LHCN-M2 (cell line): Measurements from ENCODE around the gene PRKG1. TPM values are rescaled to one million over a fixed set of nuclear protein-coding genes. Genes with fewer than 3 reads are reported as not detected.

ENCODE experiments used
- DNase-seq: peaks from one replicate; pipeline ENCODE4 v3.0.0-alpha.2; 2012; ENCODE audit warnings: low read depth
- total RNA-seq: library from RNA; depleted of rRNA; stranded (reverse); fragments of >200 nt; gene quantifications from 2 replicates; pipeline ENCODE4 v1.2.3, GENCODE V29; 2014

Gene PRKG1
- total RNA-seq, 1 experiment from 2014 or later: 6.4 TPM

DNA sequence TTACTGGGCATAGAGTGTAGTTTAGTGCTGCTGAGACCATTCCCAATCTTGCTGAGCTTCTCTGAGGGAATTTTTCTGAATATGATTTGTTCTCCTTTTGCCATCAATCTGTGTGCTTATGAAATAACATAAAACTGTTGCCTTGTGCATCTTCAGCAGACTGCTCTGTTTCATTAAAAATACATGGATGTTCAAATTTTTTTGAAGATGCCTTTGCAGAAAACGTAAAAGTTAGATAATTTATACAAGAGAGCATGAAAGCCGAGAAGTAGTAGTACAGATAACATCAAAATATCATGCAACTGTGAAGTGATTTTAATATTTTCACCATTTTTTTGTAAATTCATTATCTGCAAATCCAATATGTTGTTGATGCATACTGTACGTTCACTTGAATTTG, 799.8 kb downstream of the PRKG1 start:
- no peak for DNase-seq

DNA sequence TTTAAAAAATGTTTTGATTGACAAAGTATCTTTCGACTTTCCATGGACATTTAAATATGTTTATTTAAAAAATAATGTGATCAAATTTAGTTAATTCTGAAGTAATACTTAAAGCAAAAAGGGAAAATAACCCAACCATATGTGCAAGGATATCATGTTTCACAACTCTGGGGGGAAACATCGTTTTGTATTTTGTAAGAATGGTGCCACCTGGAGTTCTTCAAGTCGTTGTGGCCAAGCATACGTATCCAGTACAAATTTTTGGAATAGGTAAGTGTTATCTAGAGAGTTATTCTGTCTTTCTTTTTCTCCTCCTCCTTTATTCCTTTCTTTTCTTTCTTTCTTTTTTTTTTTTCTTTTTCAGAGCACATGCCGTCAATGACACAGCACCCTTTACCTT, 801.3 kb downstream of the PRKG1 start:
- DNase-seq: no peak

DNA sequence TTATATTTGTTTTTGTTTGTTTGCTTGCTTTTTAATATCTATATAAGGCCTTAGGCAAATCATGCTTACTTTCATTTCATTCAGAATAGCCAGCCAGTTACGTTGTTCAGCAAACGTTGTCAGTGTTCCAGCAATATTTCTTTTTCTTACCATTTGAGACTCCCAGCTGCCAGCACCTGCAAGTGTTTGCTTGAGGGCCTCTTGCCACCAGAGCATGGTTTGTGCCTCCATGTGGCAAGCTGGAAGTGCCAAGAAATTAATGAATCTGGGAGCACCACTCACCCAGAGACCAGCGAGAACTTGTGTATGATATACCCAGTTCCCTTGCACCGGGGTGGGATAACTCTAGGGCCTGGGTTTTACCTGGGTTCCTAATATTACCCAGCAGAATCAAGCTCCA, 802.2 kb downstream of the PRKG1 start:
- DNase-seq: no peak

DNA sequence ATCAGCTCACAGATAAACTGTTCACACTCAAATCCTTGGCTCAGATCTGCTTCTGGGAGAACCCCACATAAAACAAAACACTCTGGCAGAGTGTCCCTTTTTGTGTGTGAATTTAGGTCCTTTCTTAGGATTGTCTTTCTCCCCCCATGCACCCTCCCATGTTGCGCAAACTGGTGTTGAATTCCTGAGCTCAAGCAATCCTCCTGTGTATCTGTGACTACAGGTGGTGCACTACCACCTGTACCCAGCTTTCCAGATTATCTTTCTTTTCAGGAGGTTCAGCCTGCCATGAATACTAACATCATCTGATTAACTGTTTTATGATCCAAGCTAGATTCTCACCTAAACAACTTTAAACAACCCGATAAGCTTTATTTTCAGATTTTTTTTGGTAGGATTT, 802.7 kb downstream of the PRKG1 start:
- no peak for DNase-seq

DNA sequence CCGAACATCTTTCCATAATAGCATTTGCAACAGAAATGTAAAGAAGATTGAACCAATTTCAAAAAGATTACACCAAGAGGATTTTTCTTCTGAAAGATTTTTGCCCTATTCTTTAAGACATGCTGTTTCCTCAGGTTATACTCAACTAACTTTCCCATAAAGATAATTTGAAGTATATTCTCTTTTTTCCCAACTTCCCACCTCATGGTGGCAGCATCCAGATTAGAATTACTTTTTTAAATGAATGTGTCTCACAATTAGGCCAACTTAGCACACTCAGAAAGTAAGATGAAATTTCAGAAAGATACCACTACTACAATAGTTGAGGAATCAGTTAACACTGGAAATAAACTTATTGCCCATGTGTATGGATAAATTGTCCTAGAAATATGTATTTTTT, 803.3 kb downstream of the PRKG1 start:
- DNase-seq: no peak

DNA sequence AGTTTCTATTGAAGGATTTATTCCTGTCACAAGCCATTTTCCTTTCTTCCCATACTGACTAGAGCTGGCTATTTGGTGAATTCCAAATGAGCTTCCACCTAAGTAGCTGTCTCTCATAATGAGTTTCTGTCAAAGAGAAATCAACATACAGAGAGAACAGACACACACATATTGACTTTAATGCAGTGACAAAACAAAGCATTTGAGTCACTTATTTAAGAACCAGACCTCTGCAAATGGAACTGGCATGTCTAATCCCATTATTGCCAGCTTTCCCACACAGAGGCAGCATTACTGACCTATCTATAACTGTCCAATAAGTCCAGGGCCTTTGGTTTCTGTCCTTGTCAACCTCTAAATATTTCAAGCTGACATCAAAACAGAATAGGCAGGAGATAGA, 804.4 kb downstream of the PRKG1 start:
- peak; percentile 6 for DNase-seq

DNA sequence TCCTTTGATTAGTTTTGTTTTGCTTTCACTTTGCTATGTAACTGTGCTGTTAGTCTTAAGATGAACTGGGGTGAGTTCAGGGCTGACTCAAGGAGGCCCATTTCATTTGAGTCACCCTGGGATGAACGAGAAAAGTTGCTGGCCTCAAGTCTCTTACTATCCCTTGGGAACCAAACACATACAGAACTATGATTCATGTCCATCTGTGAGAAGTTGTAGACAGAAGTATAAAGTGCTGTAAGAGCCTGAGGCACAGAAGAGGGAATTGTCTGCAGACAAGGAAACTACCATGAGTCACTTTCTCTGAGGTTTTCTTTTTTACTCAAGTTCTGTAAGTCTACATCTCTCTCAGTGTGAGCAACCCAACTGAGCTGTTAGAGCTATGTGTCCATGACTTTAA, 805.0 kb downstream of the PRKG1 start:
- peak; percentile 97 for DNase-seq

DNA sequence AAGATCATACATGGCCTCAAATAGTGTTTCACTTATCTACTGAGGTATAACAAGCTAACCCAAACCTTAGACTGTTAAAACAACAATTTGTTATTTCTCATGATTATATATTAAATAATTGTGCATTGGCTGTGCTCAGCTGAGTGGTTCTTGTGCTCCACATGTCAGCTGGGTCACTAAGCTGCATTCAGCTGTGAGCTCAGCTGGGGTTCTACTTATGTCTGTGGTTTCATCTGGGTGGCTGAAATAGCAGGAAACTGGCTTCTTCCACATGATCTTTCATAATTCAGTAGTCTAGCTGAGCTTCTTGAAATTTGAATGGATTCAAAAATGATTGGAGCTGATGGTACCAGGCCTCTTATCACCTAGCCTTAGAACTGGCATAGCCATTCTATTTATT, 806.9 kb downstream of the PRKG1 start:
- no peak for DNase-seq

DNA sequence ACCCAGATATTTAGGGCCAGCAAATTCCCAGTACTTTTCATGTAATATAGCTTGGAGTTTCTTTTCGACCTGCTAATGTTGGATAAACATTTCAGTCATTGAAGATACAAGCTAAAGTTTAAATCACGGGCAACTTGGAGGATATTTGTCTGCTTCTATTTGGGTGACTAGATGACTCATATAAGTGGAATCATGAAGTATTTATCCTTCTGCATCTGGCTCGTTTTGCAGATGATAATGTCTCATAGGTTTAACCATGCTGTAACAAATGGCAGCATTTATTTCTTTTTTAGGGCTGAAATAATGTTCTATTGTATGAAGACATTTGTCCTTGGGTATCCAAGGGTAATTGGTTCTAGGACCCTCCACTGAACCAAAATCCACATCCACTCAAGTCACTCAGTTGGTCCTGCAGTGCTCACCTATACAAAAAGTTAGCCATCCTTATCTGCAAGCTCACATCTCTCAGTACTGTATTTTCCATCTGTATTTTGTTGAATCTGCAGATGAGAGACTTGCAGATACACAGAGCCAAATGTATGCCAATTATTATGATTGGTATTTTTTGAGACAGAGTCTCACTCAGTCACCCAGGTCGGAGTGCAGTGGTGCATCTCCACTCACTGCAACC, 812.3 kb downstream of the PRKG1 start:
- peak; percentile 51 for DNase-seq

DNA sequence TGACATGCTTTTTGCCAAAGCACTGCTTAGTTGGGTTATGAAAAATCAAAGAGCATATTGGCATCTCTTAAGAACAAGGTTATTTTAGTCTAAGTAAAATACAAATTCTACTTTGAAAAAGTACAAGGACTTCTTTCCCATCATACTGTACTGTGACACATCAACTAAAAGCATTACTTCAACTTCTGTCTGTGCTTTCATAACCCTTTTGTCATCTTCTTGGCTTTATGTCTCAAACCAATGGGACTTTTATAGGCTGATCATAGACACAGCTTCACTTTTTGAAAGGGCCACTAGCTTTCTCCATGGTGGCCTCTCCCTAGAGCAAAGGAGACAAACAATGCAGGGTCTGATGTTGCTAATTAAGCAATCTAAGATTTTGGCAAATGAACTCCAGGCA, 814.0 kb downstream of the PRKG1 start:
- DNase-seq: no peak

DNA sequence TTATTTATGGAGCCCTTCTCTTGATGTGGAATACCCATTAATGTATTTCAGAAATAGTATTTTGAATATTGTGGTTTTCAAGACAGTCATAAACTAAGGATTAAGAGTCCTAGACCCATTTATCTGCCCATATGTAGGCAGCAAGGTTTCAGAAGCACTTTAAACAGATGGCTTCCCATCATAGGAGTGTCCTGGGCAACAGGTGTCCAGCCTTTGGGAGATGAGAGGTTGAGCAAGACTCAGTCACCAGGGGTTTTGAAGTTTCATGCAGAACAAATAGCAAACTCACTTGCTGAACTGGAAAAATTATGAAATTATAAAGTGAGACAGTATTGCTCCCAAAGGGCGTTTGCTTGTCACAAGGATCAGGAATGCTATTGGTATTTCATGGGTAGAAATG, 818.0 kb downstream of the PRKG1 start:
- DNase-seq: peak; percentile 13

DNA sequence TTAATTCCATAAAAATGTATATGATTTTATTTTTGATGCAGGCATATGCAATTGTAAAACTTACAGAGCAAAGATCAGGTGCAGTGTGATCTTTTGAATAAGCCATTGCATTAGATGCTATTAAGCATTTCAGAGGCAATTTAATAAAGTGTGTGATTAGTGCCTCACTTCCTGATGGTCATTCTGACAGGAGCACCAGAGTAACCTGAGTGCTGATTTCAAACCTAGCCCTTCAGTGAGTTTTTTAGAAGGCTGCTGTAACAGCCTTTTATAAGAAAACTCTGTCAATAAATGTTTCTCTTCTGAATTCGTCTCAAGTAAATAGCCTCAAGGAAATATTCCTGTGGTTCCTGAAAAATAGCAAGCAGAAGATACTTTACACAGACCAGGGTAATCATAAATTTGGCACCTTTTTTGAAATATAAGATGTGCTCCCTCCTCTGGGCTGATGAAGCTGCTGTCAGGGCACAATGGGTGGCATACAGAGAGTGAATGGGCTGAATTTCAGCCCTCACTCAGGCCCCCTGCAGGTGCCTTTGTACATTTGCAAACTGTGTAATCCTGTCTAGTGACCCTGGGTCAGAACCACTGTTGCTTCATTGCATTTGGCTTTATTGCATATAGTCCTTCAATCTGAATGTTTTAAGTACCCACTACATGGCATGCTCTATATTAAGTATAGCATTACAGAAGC, 818.8 kb downstream of the PRKG1 start:
- DNase-seq: peak; percentile 23

DNA sequence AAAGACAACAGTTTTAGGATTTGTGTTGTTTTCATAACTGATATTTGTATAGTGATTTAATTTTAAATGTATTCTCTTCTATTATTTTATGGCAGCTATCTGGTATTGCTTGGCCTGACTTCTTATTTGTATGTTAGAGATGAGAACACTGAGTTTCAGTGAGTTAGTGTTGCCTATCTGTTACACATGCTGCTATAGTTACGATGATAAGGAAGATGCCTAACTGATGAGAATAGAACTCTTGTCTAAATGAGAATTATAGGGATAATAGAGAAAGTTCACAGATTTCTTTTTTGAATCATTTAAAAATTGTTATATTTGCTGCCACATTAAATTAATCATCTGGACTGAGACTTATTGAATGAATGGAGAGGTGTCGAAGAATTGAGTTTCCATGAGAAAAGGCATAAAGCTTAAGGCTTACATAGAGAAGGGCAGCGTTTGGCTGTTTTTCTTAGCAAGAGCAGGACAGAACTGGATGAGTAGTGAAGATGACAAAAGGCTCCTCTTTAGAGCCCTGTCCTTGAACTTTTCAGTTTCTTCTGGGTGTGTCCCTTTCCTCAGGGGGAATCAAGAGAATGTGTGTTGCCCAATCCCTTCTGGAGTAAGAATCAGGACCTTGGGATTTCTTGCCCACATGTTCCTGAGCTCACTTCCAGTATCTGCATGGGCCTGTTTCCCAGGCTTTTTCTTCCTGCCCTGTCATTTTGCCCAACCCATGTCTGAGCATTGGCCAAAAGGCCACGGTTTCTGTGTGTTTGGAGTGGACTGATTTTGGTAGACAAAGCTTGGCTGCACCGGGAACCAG, 820.7 kb downstream of the PRKG1 start:
- DNase-seq: peak; percentile 26

DNA sequence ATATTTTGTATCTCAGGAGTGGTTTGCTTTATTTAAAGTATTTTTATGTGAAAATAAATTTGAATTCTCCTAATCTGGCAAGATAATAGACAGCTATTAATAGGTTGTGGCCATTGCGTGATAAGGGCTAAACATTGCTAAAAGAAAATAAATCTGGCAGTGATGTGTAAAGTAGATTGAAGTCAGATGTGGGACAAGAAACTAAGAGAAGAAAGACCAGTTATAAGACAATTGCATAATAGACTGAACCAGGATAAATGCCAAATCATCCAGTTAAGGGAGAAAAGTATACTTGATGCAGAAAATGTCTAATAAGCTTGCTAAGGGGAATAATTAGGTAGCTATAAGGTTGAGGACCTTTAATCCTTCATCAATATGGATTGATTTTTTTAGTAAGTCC, 822.6 kb downstream of the PRKG1 start:
- no peak for DNase-seq

DNA sequence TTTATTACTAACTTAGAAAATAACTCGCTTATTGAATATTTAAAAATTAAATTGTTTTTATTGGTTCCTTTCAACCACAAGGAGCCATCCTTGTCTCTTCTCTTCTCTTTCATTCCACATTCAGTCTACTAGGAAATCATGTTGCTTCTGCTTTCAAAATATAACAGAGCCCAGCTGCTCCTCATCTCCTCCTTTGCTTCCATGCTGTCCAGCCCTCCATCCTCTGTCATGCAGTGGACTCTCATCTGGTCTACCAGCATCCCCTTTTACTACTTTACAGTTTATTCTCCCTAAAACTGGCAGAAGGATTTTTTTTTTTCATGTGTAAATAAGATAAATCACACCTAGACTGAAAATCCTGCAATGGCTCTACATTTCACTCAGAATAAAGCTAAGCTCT, 823.3 kb downstream of the PRKG1 start:
- DNase-seq: no peak

DNA sequence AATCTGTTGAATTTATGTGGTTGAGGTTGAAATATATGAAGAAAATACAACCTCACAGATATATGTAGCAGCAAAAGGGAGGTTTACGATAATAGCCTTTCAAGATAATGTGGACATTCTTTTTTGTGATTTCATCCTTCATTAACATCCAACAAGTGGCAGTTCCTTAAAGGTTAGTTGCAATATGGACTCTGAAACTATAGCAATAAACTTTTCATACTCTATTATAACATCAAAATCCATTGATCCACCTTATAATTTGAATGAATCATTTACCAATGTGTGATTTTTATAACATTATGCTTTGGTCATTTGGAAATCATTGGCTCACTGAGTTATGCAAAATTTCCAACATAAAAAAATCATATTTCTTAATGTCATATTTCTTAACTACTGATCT, 825.9 kb downstream of the PRKG1 start:
- DNase-seq: no peak

DNA sequence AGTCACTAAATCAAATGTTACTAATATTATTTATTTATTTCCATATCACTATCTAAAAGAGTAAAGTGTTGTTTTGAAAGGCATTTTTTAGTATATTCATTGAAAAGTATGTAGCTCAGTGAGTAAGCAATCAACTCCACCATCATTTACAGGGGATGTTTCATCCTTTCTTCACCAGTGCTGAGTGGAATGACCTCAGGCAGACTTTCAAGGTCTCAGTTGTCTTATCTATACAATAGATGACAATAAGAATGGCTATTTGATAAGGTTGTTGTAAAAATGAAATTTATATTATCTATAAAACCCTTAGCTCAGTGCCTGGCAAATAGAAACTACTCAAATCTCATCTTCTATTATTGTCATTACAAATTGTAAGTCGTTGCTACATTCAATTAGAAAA, 829.4 kb downstream of the PRKG1 start:
- no peak for DNase-seq

DNA sequence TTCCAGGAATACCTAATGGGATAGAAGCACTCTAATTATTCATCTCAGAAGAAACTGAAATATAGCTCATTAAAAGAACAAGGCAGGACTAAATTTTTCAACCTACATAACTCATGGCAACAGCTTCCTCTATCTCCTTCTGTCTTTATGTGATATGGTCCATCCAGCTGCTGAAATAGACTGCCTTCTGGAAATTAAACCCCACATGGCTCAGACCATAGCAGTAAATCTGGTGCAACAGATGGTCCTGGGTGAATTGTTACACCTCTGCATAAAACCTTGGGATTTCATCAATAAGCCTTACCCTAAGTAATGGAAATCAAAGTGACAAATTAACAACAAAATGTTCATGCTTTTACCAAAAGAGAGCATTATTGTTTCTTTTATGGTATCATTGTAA, 830.7 kb downstream of the PRKG1 start:
- DNase-seq: no peak

DNA sequence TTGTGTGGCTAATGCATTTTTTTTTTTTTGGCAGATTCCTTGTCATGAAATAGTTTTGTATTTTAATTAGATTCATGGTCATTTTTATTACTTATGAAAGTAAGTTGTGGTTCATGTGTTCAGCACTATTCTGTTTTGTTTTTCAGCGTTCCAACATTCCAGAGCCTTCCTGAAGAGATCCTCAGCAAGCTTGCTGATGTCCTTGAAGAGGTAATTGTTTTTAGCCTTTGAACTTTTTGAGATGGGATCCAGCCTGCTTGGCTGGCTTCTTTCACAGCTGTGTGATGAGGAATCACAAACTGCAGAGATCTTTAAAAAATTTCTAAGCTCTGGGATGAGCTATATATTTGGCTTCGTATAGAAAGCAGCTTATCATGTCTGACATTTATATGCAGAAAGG, 833.1 kb downstream of the PRKG1 start:
- no peak for DNase-seq

DNA sequence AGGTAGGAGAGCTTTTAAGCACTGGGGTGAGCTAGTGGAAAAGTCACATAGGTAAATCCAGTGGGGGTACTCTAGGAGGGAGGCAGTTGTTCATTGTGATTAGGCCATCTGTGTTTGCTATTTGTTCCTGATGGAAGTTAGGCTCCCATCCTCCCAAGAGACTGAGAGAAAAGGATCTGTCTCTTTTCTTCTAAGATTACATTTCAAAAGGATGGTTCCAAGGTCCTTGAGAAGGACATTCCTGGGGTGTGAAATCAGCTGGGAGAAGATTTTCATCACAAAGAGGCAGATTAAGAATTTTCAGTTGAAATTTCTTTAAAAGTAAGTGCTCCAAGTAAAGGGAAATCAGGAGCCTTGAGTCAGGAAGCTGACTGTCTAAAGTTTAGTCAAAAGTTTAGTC, 835.9 kb downstream of the PRKG1 start:
- no peak for DNase-seq

DNA sequence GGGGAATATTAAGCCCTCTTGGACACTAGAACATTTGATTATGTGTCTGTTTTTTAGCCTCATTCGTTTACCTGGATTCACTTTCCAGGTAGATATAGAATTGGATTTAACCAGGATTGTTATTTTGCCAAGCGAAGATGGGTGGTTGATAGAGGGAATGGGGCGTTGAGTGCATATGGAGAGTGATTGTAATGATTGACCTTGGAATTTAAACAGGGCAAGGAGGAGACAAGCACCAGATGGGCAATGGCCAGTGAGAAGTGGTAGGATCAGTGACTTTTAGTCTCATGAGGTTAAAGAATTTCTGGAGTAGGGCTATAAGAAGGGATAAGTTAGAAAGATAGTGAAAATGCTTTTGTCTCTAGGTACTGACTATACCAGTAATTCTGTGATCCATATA, 836.3 kb downstream of the PRKG1 start:
- no peak for DNase-seq

DNA sequence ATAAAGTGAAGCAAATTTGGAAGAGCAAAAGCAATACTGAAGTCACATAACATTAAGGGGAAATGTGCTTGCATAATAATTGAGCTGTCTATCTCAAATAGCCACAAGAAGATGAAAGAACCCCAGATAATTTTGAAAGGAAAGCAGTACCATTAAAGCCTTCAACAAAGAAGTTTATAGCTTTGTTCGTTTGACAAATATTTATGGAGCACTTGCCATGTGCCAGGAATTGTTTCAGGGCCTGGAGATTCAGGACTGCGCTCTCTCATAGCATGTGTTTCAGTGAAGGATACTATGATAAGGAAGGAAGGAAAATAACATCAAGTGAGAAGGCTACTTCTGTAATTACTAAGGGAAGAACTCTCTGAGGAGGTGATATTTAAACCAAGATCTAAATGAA, 837.4 kb downstream of the PRKG1 start:
- DNase-seq: no peak

DNA sequence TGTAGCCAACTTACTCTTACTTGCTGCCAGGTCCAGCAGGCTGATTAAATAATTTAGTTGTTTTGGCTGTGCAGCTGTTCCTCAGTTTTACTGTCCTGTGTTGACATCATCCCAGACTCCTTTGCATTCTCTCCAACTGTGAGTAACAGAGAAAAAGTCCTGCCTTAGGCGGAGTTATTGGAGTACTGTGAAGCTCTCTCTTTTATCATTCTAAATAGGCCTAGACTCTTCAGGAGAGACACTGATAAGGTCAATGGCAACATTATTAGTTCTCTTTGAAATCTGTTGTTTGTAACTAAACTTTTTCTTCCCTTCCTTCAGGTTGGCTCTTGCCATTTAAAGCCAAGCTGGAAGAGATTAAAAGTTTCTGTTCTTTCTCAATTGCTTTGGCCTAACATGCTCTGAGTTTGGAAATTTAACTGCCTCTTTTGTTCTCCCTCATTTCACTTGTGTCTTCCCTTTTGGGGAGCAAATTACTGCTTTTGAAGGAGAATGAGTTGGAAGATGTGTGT, 840.8 kb downstream of the PRKG1 start:
- DNase-seq: peak; percentile 49
